WI38 (cell line): ENCODE data around the gene MAD1L1.

Source experiments
- H3K4me3 ChIP-seq: 2 replicates; pipeline ENCODE4 v1.5.1; 2011; ENCODE audit warnings: low read depth, mild to moderate bottlenecking, control low read depth, low read length
- TF ChIP-seq, protein P1 (sequence below): IDR thresholded peaks from 2 replicates; pipeline ENCODE4 v1.5.1; 2012; ENCODE audit warnings: low read depth, mild to moderate bottlenecking, control low read depth, low read length

MAD1L1 gene

DNA sequence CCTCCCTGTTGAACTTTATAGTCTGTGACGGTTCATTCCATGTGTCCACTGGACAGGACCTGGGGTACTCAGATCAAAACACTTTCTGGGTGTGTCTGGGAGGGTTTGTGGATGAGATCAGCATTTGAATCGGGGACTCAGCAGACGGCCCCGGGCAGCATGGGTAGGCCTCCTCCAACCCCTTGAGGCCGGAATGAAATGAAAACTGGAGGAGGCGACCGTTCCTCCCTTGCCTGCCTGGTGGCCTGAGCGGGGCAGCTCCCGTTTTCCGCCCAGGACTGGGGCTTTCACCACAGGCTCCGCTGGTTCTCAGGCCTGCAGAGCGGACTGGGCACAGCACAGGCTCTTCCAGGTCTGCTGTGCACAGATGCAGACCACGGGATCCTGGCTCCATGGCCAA, 247.7 kb downstream of the MAD1L1 start:
- H3K4me3 ChIP-seq = no peak overlapping the region
- TF ChIP-seq, protein P1, sequence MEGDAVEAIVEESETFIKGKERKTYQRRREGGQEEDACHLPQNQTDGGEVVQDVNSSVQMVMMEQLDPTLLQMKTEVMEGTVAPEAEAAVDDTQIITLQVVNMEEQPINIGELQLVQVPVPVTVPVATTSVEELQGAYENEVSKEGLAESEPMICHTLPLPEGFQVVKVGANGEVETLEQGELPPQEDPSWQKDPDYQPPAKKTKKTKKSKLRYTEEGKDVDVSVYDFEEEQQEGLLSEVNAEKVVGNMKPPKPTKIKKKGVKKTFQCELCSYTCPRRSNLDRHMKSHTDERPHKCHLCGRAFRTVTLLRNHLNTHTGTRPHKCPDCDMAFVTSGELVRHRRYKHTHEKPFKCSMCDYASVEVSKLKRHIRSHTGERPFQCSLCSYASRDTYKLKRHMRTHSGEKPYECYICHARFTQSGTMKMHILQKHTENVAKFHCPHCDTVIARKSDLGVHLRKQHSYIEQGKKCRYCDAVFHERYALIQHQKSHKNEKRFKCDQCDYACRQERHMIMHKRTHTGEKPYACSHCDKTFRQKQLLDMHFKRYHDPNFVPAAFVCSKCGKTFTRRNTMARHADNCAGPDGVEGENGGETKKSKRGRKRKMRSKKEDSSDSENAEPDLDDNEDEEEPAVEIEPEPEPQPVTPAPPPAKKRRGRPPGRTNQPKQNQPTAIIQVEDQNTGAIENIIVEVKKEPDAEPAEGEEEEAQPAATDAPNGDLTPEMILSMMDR = no peak

DNA sequence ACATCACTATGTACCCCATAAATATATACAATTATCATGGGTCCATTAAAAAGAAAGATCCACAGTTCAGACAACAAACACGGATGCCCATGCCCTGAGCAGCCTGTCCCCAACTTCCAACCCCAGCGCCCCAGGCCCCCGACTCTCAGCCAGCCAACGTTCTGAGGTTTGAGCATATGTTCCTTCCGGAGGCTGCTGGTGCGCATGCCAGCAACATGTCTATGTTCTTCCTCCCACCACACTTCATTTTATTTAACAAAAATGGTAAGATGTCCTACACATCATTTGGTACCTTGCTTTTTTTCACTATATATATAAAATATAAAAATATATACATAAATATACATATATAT, 250.9 kb downstream of the MAD1L1 start:
- TF ChIP-seq, protein P1 = no peak
- H3K4me3 ChIP-seq = no peak overlapping the region

DNA sequence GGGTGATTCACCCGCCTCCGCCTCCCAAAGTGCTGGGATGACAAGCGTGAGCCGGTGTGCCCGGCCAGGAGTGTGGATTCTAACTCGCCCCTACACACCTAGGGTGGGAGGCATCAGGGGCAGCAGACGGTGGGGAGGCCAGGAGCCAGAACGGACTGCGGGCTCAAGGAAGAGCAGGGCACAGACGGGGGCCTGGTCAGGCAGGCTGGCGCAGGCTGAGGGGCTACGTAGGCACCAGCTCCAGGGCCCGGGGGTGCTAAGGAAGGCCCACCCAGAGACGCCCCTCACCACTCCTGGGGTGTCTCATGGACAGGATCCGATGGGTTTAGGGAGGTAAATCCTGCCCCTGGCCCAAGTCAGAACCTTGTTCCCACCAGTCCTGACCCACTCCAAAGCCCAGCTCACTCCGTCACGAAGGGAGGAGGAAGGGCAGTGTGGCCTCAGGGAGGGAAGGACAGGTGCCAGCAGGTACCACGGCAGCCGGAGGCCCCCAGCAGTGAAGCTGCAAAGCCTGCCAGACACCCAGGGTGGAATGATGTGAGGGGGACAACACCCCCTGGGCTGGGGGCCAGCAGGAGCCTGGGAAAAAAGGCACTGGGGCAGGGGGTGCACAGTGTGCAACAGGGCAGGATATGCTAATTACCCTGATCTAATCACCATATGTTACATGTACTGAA, 251.4 kb downstream of the MAD1L1 start:
- H3K4me3 ChIP-seq = no peak overlapping the region
- TF ChIP-seq, protein P1 = no peak

DNA sequence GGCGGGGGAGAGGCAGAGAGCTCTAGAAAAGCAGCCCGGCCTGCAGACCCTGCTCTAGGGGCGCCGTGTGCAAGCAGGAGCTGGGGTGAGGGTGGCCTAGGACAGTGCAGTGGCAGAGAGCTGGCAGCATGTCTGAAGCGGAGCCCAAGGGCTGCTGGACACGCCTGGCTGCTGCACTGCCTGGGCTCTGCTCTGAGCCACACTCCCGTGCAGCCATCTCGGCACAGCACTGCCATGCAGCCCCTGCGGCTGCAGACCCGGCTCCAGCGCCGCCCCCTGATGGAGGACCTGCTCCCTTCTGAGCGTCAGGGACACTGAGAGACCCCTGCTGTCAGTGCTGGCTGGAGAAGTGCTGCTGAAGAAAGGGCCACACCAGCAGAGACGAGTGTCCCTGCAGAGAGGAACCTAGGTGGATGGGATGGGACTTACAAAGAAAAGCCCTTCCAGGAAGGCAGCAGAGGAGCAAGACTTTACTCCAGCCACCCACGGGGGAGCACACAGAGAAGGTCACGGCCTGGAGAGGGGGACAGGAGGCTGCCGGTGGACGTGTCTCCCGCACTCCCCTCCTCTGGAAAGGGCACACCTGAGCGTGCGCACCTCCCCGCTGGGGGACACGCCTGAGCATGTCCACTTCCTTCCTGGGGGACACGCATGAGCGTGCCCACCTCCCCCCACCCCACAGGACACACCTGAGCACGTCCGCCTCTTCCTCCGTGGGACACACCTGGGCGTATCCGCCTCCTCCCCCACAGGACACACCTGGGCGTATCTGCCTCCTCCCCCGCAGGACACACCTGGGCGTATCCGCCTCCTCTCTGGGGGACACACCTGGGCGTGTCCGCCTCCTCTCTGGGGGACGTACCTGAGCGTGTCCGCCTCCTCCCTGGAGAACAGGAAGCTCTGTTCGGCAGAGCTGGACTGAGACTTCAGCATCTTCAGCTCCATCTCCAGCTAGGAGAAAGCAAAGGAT, 252.9 kb downstream of the MAD1L1 start:
- TF ChIP-seq, protein P1 = no peak
- no peak overlapping the region for H3K4me3 ChIP-seq

DNA sequence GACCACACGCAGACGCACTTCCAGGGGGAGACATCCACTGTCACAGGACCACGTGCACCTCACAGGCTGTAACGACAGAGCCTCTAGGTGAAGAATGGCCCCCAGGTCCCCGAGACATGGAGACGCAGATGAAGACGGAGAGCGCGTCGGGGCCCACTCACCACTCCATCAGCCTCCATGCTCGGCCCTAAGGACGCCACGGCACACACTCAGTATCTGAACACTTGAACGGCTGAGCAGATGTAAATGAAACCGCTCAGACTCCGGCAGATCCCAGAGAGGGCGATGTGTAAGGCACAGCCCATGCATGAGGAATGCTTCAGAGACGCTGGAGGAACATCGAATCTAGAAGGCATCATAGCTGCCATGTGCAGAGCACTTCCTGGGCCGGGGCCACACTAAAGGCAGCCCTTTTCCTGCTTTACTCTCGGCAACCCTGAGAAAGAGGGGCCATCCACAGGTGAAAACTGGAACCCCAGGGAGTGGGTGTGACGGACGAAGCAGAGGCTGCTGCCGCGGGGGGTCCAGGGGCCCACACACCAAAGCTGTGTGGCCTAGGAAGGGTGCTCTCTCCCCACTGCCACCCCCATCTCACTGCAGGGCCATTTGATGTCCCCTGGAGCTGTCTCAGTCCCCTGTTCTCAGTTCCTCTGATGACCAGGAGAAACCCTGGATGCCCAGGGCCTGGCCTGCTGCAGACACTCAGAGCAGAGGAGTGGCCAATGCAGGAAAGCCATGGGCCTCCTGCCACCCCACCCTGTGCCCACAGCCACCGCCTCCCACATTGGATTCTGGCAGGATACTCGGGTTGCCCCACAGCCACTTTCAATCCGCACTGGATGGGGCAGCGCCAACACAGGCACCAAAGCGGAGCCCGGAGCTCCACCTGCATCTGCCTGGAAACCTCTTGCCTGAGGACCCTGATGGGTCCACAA, 253.8 kb downstream of the MAD1L1 start:
- no peak overlapping the region for H3K4me3 ChIP-seq
- TF ChIP-seq, protein P1 = no peak

DNA sequence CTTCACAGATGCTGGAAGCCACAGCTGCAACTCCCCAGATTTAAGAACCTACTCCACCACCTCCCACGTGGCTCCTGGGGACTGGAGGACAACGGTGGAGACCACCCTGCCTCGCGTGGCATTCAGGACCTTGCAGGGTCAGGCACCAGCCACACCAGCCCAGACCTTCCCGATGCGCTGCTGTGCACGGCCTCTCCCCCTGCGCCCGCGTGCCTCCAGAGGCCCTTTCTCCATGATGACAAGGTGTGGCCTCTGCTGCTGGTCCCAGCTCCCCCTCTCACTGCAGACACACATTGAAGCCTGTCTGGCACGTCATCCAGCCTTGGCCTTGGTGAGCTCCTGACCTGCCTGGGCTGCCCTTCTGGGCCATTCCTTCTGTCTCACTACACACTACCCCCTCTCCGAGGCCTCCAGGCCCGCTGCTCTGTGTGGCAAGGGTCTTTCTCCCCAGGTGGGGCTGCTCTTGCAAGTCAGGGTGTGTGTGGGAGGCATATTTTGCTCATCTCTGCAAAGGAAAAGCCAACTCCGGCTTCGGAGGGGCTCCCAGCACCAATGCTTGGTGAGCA, 254.8 kb downstream of the MAD1L1 start:
- TF ChIP-seq, protein P1 = no peak
- no peak overlapping the region for H3K4me3 ChIP-seq
